NCI-H146 treated with DMSO at 0.1 percent for 48 hours (cell line): ENCODE data around the gene OR1M1.
"Not testable (repeated sequence)": the region's sequence is repeated elsewhere in the genome, so short reads cannot be mapped to it uniquely, and the experiment has no call there.

ENCODE experiments used
- DNase-seq: peaks from one replicate; lab custom pipeline; 2025; ENCODE audit not compliant: unreplicated experiment; lab: John Stamatoyannopoulos, UW

The OR1M1 gene

GRCh38 chr19:9086761-9087160, at the start of gene OR1M1:
Gene OR1M1, plus strand, starts transcription at chr19:9087061. Its CDS starts 6,184 bp downstream, at chr19:9093245.
- no peak for DNase-seq

- no peak for DNase-seq
Observed at GRCh38 chr19:9037400-9038062, 49.3 kb upstream of the OR1M1 start.

- no peak for DNase-seq
Observed at GRCh38 chr19:9039728-9040127, 47.1 kb upstream of the OR1M1 start.

GRCh38 chr19:9040131-9040530, 46.7 kb upstream of the OR1M1 start:
- DNase-seq, result no peak

GRCh38 chr19:9041023-9041422, 45.8 kb upstream of the OR1M1 start:
- DNase-seq, result no peak

- no peak for DNase-seq
Observed at GRCh38 chr19:9043524-9043923, 43.3 kb upstream of the OR1M1 start.

- DNase-seq, result no peak
Observed at GRCh38 chr19:9044449-9044848, 42.4 kb upstream of the OR1M1 start.

- DNase-seq, result no peak
Observed at GRCh38 chr19:9046694-9047093, 40.2 kb upstream of the OR1M1 start.

GRCh38 chr19:9052894-9053293, 34.0 kb upstream of the OR1M1 start:
- no peak for DNase-seq

GRCh38 chr19:9053674-9054073, 33.2 kb upstream of the OR1M1 start:
- not testable (repeated sequence) for DNase-seq

- DNase-seq, result no peak
Observed at GRCh38 chr19:9054207-9054606, 32.7 kb upstream of the OR1M1 start.

- no peak for DNase-seq
Observed at GRCh38 chr19:9054765-9055164, 32.1 kb upstream of the OR1M1 start.

- DNase-seq, result not testable (repeated sequence)
Observed at GRCh38 chr19:9056131-9056530, 30.7 kb upstream of the OR1M1 start.

- no peak for DNase-seq
Observed at GRCh38 chr19:9057505-9058258, 29.2 kb upstream of the OR1M1 start.

GRCh38 chr19:9058905-9059667, 27.8 kb upstream of the OR1M1 start:
- no peak for DNase-seq

- DNase-seq, result no peak
Observed at GRCh38 chr19:9060564-9061340, 26.1 kb upstream of the OR1M1 start.

- DNase-seq, result no peak
Observed at GRCh38 chr19:9061879-9062278, 25.0 kb upstream of the OR1M1 start.

- no peak for DNase-seq
Observed at GRCh38 chr19:9065457-9066014, 21.3 kb upstream of the OR1M1 start.

- no peak for DNase-seq
Observed at GRCh38 chr19:9070066-9070465, 16.8 kb upstream of the OR1M1 start.

- not testable (repeated sequence) for DNase-seq
Observed at GRCh38 chr19:9071720-9072119, 15.1 kb upstream of the OR1M1 start.

GRCh38 chr19:9073806-9074205, 13.1 kb upstream of the OR1M1 start:
- no peak for DNase-seq
